ENCODE results near the gene RBM23. TPM values are rescaled to one million over a fixed set of nuclear protein-coding genes. Genes with fewer than 3 reads are reported as not detected.

The RBM23 gene
- total and polyA plus RNA-seq, 9 of the 15 experiments (the other 6 are each of a cell fraction or from before 2014, with no cell fraction given), result 46.0 to 102 (median 58.5) TPM

DNA sequence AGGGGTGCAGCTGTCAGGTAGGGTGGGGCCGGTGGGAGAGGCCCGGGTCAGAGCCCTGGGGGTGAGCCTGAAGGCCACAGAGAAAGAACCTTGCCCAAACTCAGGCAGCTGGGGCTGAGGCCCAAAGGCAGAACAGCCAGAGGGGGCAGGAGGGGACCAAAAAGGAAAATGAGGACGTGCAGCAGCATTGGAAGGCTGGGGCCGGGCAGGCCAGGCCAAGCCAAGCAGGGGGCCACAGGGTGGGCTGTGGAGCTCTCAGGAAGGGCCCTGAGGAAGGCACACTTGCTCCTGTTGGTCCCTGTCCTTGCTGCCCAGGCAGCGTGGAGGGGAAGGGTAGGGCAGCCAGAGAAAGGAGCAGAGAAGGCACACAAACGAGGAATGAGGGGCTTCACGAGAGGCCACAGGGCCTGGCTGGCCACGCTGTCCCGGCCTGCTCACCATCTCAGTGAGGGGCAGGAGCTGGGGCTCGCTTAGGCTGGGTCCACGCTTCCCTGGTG lies 72.1 kb downstream of the RBM23 start:
- in situ Hi-C loops (cut with MboI), result loop anchor here (10.0 kb wide), 2 partner anchors 192 to 282 kb away; no protein-coding TSS in a partner anchor
- Histone ChIP-seq H2AFZ (ENCODE audit: low read depth, low read length) (no peak overlapping the region), H3K36me3 (ENCODE audit: control insufficient read depth, insufficient read depth, low read length) (no peaks in the 10 kb centered on the region), H4K20me1 (replicated peaks; ENCODE audit: control insufficient read depth, insufficient read depth, low read length) (no peaks in the 10 kb centered on the region), H3K4me2 (ENCODE audit: insufficient read depth, low read length) (no peak overlapping the region), H3K27ac (ENCODE audit: extremely low read depth, low read depth, low read length) (no peak overlapping the region), H3K9ac (ENCODE audit: insufficient read depth in 1 of 2, low read depth in 2 of 2, low read length in 2 of 2) (peak overlapping the region in 1 of 2 experiments; percentile 81; a peak in 2 of 4 replicates), H3K79me2 (ENCODE audit: control insufficient read depth, insufficient read depth, low read length) (no peaks in the 10 kb centered on the region), H3K9me3 (replicated peaks; ENCODE audit: control insufficient read depth, insufficient read depth, low read depth, low read length) (no peaks in the 10 kb centered on the region), H3K27me3 (ENCODE audit: control insufficient read depth in 2 of 2, insufficient read depth in 2 of 2, low read length in 2 of 2) (no peaks in the 10 kb centered on the region), H3K4me3 (no peak overlapping the region), H3K4me1 (replicated peaks in 1 of 2; ENCODE audit: control insufficient read depth in 2 of 2, insufficient read depth in 2 of 2, low read length in 2 of 2) (peaks cover 5 to 31% of the 10 kb centered on the region in 2 experiments; a peak in 2 of 5 replicates), H3K9me1 (ENCODE audit: control insufficient read depth, insufficient read depth, low read length) (no peaks in the 10 kb centered on the region)
- WGBS (ENCODE audit: insufficient coverage, low coverage, missing lambda C conversion rate), result 55% methylated on average over 10 of the region's 11 CpGs
- no TSS peak for BruUV-seq (replicated peaks)
- CTCF ChIA-PET (ENCODE audit: low intra/inter-chr PET ratio), result no interaction called here
- POLR2A ChIA-PET, result interaction anchor here (0.6 kb wide), 1 partner anchor 17 kb away, joined by 3 read pairs; no protein-coding TSS in a partner anchor
- no peak for TF ChIP-seq ZNF324 (CRISPR knock-in tag; IDR thresholded peaks at IDR 0.05)
- no peak for TF ChIP-seq YBX1 (IDR thresholded peaks at IDR 0.05)
- no peak for FAIRE-seq
- no peak for ATAC-seq
- intact Hi-C loops (cut with micrococcal nuclease), result no loop called here
- DNase-seq (ENCODE audit: extremely low read depth in 1 of 4, low spot score in 3 of 4), result no peak

DNA sequence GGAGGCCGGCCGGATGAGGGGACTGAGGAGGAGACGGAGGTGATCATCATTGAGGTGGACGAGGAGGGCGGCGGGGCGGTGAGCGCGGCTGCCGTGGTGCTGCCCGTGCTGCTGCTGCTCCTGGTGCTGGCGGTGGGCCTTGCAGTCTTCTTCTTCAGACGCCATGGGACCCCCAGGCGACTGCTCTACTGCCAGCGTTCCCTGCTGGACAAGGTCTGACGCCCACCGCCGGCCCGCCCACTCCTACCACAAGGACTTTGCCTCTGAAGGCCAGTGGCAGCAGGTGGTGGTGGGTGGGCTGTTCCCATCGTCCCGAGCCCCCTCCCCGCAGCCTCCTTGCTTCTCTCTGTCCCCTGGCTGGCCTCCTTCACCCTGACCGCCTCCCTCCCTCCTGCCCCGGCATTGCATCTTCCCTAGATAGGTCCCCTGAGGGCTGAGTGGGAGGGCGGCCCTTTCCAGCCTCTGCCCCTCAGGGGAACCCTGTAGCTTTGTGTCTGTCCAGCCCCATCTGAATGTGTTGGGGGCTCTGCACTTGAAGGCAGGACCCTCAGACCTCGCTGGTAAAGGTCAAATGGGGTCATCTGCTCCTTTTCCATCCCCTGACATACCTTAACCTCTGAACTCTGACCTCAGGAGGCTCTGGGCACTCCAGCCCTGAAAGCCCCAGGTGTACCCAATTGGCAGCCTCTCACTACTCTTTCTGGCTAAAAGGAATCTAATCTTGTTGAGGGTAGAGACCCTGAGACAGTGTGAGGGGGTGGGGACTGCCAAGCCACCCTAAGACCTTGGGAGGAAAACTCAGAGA lies 72.9 kb downstream of the RBM23 start:
- Histone ChIP-seq H3K9me1 (ENCODE audit: control insufficient read depth, insufficient read depth, low read length) (no peaks in the 10 kb centered on the region), H3K27ac (ENCODE audit: extremely low read depth, low read depth, low read length) (no peak overlapping the region), H2AFZ (ENCODE audit: low read depth, low read length) (no peak overlapping the region), H4K20me1 (replicated peaks; ENCODE audit: control insufficient read depth, insufficient read depth, low read length) (no peaks in the 10 kb centered on the region), H3K9ac (ENCODE audit: insufficient read depth in 1 of 2, low read depth in 2 of 2, low read length in 2 of 2) (no peak overlapping the region), H3K27me3 (ENCODE audit: control insufficient read depth in 2 of 2, insufficient read depth in 2 of 2, low read length in 2 of 2) (no peaks in the 10 kb centered on the region), H3K4me1 (replicated peaks in 1 of 2; ENCODE audit: control insufficient read depth in 2 of 2, insufficient read depth in 2 of 2, low read length in 2 of 2) (peaks cover 5 to 29% of the 10 kb centered on the region in 2 experiments; a peak in 2 of 5 replicates), H3K79me2 (ENCODE audit: control insufficient read depth, insufficient read depth, low read length) (no peaks in the 10 kb centered on the region), H3K36me3 (ENCODE audit: control insufficient read depth, insufficient read depth, low read length) (no peaks in the 10 kb centered on the region), H3K4me2 (ENCODE audit: insufficient read depth, low read length) (no peak overlapping the region), H3K4me3 (no peak overlapping the region), H3K9me3 (replicated peaks; ENCODE audit: control insufficient read depth, insufficient read depth, low read depth, low read length) (no peaks in the 10 kb centered on the region)
- no peak for FAIRE-seq
- peak; percentile 78 for TF ChIP-seq NR2C1 (IDR thresholded peaks at IDR 0.05)
- TF ChIP-seq NR2C1 (tag; IDR thresholded peaks at IDR 0.05), result peak; percentile 79
- TF ChIP-seq NR2C2 (CRISPR knock-in tag; IDR thresholded peaks at IDR 0.05), result no peak
- peak; percentile 59; the same call in 1 of the 2 replicates for TF ChIP-seq NR2C2 (tag; IDR thresholded peaks at IDR 0.05)
- no peak for TF ChIP-seq NFE2L1 (tag; IDR thresholded peaks at IDR 0.05; ENCODE audit: borderline replicate concordance, low read depth)
- ATAC-seq, result no peak
- DNase-seq (ENCODE audit: extremely low read depth in 1 of 4, low spot score in 3 of 4), result no peak
- BruUV-seq (replicated peaks), result no TSS peak
- intact Hi-C loops (cut with micrococcal nuclease) (no loop called here), in situ Hi-C loops (cut with MboI) (loop anchor here (10.0 kb wide), 2 partner anchors 191 to 281 kb away; no protein-coding TSS in a partner anchor)
- ChIA-PET POLR2A (no interaction called here), CTCF (ENCODE audit: low intra/inter-chr PET ratio) (no interaction called here)
- WGBS (ENCODE audit: insufficient coverage, low coverage, missing lambda C conversion rate), result 68% methylated on average over 18 of the region's 26 CpGs

Measured in K562 (cell line).